ENCODE results near the gene MAP3K19.
A peak's percentile ranks its signal among the peaks of the same experiment; 100 is the strongest.
"Not testable (repeated sequence)": the region's sequence is repeated elsewhere in the genome, so short reads cannot be mapped to it uniquely, and the experiment has no call there.

Gene MAP3K19

DNA sequence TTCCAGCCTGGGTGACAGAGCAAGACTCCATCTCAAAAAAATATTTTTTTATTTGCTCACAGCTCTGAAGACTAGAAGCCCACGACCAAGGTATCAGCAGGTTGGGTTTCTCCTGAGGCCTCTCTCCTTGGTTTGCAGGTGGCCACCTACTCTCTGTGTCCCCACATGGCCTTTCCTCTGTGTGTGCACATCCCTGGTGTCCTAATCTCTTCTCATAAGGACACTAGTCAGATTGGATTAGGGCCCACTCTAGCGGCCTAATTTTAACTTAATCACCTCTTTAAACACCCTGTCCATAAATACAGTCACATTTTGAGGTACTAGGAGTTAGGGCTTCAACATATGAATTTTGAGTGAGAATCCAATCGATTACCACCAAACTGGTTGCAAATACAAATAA is 2.9 kb upstream of the MAP3K19 start:
- DNase-seq: no peak

- DNase-seq: no peak
Measured at GRCh38 chr2:135048122-135048521, 875 bp upstream of the MAP3K19 start.

DNA sequence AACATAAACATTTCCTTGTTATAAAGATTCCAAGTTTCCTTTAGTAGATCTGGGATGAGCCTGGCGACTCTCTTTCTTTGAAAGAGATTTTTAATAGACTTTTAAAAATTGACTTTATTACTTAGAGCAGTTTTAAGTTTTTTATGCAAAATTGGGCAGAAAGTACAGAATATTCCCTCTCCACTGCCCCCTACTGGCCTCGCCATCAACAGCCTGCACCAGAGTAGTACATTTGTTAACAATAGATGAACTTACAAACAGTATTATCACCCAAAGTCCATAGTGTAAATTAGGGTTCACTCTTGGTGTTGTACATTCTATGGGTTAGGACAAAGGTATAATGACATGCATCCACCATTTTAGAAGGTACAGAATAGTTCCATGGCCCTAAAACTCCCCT is 3.9 kb downstream of the MAP3K19 start:
- peak in 1 of 6 experiments; percentile 2 for DNase-seq

- DNase-seq: no peak
Measured at GRCh38 chr2:135037831-135038230, 9.4 kb downstream of the MAP3K19 start.

DNA sequence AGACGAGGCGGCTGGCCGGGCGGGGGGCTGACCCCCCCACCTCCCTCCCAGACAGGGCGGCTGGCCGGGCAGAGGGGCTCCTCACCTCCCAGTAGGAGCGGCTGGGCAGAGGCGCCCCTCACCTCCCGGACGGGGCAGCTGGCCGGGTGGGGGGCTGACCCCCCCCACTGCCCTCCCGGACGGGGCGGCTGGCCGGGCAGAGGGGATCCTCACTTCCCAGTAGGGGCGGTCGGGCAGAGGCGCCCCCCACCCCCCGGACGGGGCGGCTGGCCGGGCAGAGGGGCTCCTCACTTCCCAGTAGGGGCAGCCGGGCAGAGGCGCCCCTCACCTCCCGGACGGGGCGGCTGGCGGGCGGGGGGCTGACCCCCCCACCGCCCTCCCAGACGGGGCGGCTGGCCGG is 14.0 kb downstream of the MAP3K19 start:
- not testable (repeated sequence) for DNase-seq

DNA sequence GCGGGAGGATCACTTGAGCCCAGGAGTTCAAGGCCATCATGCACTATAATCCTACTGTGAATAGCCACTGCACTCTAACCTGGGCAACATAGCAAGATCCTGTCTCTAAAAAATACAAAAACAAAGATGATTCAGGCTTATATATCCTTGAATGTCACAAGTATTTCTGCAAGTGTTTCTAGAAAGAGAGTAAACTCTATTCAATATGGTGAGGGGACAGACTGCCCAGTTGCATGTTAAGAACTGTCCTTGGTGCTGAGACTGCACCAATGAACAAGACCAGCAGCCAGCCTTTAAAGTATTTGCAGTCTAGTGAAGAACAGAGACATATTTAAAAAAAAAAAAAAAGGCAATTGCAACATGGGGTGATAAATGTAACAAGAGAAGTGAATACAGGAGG is 16.4 kb downstream of the MAP3K19 start:
- DNase-seq: no peak

DNA sequence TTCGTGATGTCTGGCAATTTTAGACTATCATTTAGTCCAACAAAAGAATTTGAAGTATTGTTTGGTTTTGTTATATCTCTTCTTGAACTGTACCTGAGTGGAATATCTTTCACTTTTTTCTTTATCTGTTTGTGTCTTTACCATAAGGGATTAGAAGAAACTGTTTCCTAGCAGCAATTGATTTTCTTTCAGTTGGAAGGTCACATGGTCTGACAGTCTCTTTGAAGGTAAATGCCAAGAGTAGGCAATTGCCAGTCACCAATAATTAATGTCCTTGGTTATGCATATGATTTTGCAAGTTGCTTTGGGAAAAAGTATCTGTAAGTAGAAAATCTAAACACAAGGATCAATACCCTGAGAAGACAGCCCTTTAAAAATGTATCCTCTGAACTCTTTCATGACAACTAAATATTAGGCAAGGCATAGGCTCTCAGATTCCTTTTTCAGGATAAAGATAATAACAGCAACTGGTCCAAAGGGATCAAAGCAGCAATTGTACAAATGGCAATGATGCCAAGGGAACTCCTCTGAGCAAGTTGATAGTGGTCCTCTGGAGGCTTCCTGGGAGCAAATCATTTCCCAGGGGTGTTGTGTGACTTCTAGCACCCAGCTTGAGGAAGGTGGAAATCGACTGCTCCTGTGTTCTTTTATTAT is 17.6 kb downstream of the MAP3K19 start:
- DNase-seq: no peak

GRCh38 chr2:135023886-135024485 is 23.3 kb downstream of the MAP3K19 start:
- DNase-seq: no peak

DNA sequence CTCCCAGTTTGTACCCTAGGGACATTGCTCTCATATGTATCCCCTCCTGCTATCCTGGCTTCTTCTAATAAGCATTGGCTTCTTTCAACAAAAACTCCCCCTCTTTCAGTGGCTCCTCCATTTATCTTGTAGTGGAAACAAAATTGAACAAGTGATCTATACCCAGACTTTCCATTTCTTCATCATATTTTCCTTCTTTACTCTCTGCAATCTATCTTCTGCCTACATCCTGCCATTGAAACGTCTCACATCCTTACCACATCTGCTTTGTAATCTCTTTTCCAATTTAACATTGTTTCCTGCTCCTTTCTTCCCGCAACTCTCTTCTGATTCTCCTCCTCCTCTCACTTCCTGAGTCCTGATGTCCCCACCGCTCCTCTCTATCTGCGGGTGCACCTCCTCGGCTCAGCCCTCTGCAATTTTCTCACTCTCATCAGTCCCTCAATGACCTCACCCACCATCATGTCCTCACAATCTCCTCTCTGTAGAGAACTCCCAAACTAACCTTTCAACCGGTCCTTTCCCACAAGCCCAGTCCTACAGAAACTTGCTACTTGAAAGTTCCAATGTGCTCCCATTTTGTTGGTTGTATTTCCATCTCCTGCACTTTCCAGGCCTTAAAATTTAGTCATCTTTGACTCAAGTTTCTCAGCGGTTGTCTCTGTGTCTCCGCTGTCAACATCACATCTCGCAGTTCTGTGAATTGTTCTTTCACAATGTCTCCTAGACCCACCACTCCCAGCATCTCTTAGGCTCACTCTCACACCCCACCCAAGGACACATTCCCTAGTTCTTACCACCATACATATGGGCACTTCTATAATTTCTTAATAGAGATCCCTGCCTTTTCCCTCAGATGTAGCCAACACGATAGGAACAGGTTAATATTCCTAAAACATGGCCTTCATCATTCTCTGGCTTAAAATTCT is 24.0 kb downstream of the MAP3K19 start:
- DNase-seq: no peak

DNA sequence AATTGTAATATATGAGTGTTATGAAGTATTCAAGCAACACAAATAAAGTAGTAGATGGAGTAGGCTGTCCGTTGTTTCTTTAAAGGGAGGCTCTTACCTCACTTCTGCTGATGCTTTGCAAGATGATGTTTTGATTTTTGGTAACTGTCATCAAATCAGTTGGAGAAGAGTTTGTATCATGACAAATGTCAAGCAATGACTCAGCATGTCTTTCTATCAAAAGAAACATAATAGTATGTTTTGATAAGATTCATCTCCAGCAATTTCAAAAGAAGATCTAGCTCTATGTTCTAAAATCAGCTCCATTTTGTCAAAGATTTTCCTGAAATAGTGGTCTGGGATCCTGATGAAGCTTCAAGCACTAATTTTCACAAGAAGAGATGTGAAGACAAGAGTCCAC is 25.6 kb downstream of the MAP3K19 start:
- DNase-seq: no peak

DNA sequence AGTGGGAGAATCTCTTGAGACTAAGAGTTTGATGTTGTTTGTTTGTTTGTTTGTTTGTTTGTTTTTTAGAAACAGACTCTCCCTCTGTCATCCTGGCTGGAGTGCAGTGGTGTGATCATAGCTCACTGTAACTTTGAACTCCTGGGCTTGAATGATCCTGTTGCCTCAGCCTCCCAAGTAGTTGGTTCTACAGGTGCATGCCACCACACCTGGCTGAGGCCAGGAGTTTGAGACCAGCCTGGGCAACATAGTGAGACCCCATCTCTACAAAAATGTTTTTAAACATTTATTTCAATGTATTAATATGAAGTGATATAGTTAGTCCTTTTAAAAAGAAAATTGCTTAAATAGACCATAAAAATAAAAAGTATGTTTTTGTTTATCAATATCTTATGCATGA is 35.6 kb downstream of the MAP3K19 start:
- DNase-seq: no peak

- DNase-seq: no peak
Measured at GRCh38 chr2:135010200-135010942, 36.9 kb downstream of the MAP3K19 start.

GRCh38 chr2:135009339-135009738 is 37.9 kb downstream of the MAP3K19 start:
- no peak for DNase-seq

DNA sequence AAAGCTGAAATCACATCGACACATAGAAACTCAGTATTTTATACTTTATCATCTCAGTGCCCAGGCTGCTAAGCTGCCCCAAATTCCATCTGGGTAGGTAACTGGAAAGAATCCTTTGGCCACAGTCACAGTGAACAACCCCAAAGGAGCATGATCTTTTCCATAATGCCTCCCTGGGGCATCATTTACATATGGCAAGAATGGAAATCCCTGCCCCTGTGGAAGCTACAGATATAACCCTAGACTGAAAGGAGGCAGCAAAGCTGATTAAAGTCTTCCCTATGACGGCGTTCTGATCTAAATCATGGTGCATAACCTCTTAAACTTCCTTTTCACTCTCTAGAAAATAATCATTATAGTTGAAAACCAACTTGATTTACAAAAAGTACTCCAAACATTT is 41.5 kb downstream of the MAP3K19 start:
- DNase-seq: no peak

DNA sequence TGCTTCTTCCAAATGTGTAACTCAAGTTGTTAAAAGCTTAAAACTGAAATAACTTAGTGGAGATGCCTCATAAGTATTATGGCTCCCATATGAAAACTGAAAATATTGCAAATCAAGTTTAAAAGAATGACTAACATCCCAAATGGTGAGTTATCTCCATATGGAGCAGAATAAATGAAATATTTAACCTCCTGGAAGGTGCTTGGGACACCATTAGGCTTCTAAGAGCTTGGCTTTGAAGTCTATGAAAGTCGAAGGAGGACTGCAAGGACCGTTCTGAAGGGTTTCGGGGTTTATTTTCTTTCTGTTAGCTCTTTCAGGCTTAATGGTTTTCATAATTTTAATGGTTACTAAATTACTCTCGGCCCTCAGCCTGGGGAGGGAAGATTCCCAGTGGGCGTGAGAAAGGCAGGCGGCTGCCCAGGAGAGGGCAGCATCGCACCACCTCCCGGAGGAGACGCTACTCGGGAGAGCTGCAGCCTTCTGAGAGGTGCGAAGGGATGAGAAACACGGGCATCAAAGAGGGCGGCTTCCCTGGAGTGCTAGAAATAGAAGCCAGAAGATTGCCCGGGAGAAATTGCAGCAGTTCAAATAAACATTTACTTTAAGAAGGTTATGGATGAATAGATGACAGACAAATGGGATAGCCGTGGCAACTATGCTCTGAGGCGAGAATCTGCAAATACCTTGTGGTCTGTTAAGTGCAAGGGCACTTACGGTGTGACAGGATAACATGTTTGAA is 43.1 kb downstream of the MAP3K19 start:
- DNase-seq: peak; percentile 38 to 74 (median 52)

- no peak for DNase-seq
Measured at GRCh38 chr2:135002836-135003235, 44.4 kb downstream of the MAP3K19 start.

DNA sequence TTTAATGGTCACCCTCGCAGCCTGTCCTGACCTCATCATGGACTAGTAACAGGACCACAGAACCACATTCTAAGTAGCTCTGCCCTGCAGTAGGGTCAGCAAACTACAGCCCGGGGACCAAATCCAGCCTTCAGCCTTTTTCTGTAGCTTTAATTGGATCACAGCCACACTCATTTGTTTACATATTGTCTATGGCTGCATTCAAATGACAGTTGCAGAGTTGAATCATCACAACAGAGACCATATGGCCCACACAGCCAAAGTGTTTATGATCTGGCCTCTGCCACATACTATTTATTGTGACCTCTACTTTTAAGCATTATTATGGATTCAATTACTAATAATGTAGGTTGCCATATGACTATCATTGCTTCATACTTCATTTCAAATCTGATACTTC is 47.7 kb downstream of the MAP3K19 start:
- no peak for DNase-seq

DNA sequence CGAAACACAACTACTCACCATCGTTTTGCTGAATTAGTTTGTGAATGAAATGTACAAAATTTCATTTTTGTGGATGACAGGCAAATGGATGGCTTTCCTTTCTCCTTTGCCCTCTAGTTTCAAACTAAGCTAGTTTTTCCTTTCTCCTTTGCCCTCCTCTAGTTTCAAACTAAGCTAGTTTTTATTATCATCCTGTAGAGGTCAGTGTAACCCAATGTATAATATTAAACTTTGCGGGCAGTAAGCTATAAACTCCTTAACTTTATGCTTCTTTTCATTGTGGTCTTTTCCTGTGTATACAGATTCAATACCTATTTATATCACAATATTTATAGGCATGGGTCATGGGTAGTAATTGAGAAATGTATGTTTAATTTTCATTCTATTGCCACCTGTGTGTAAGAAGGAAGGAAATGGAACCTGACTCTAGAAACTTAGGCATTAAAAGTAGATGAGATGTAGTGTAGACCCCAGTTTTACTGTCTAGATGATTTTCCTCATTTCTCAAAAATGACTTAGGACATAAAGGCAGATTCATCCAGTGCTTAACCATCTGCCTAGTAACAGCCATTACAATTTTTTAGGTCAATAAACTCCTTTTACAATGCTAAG is 58.1 kb downstream of the MAP3K19 start:
- peak in 2 of 6 experiments; percentile 24 to 29 for DNase-seq

GRCh38 chr2:134985061-134985460 is 62.2 kb downstream of the MAP3K19 start:
- DNase-seq: no peak

DNA sequence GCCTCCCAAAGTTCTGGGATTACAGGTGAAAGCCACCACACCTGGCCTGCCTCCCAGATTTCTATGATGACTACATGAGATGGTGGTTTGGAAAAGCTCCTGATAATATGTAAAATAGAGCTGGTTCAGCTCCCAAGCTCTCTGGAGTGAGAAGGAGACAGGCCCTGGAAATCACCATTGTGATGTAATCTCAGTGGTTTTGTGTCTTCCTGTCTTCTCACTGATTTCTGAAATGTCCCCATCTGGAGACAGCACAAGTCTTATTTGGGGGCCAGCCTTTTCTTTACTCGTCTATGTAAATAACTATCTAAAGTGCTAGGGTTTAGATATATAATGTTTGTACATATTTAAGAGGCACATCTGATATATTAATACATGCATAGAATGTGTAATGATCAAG is 64.6 kb downstream of the MAP3K19 start:
- DNase-seq: no peak

DNA sequence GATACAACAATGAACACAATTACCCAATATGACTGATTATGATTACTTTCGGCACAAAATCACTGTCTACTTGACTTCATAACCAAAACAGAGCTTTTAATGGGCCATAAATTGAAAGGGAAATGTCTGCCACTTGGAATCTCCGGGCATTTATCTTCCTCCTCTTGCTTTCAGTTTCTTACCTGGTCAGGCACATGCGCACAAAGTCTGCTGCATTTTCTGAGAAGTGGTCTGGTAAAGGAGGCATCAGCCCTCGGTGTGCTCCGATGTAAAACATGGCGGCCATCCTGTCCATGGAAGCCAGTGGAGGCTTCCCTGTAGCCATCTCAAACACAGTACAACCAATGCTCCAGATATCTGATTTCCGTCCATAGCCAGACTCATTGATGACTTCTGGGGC is 66.6 kb downstream of the MAP3K19 start:
- DNase-seq: no peak

GRCh38 chr2:134979221-134979620 is 68.0 kb downstream of the MAP3K19 start:
- DNase-seq: no peak
